Stimulated activated CD4-positive, alpha-beta T cell treated with anti-CD3 and anti-CD28 coated beads, Interleukin-1b, Interleukin-23, amount 100 ng/mL, for 4 hours (primary cell): ENCODE results near the gene HIC1.
"Not testable (repeated sequence)": the region's sequence is repeated elsewhere in the genome, so short reads cannot be mapped to it uniquely, and the experiment has no call there.

Experiments
- DNase-seq, 2 donors: peaks; one replicate each; pipeline ENCODE4 v3.0.0-alpha.2; 2020; ENCODE audit warnings: low read depth in 2 of 2

HIC1 gene

DNA sequence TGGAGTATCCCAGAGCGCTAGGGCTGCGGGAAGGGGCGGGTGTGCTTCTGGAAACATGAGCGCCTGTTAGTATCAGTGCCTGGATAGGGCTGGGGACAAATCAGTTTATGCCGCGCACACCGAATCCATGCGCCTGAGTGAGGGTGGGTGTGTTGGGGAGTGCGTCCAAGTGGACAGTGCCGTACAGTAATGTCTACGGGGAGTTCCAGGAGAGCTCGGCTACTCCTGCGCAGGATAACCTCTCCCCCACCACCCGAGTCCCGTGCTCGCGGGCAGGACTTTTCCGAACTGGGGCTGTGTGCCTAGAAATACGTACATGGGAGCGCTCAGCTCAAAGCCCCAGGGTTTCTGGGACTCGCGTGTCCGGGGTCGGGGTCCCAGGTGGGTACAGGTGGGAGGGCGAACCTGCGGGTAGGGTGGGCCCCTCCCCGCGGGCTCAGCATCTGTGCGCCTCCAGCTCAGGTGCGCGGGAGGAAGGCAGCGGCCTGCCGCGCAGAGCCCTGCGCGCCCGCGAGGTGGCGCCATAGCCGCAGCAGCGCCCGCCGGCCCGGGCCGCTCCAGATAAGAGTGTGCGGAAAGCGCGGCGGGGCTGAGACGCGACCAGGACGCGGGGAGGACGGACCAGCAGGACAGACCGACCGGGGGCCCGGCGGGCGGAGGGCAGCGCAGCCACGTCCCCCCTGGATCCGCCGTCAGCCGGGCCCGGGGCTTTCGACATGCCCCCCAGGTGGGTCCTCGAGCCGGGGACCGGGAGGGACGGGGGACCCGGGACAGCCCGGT lies at the start of gene HIC1:
TSS of gene HIC1 (plus strand) at position 592 of the 780 bp plus-strand sequence. CDS start 1,588 bp downstream, outside the sequence.
- peak; percentile 74 to 75 for DNase-seq

DNA sequence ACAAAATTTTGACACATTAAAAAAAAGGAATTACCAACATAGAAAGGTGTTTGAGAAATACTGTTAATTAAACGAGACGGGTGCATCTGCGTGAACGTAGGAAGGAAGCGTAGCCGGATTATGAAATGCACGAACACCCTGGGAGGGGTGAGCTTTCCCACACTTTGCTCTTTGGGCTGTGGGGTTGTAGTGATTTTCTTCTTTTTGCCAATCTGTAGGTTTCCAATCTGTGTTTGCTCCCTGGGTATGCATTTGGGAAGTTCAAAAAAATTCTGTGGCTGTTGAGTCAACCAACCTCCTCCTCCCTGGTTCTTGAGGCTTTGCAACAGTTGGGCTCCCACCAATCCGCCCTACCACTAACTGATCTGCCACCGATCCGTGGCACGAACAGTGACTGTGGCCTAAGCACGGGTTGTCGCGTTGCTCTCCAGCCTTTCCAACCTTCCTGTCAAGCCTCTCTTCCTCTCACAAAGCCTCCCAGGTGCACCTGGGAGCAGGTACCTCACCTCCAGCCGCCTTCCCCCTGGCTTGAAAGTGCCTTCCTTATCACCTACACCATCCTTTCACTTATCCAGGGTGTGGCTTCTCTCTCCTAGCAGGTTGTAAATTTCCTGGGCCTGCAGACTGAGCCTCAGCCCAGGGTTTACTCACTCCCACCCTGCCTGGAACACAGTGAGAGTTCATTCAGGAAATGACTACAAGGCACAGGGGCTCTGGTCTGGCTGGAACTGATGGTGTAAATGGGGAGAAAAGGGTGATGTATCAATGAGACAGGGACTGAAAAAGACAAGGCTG lies 46.4 kb upstream of the HIC1 start:
- DNase-seq = no peak

GRCh38 chr17:2009737-2010136 lies 45.2 kb upstream of the HIC1 start:
- no peak for DNase-seq

GRCh38 chr17:2011411-2012371 lies 43.2 kb upstream of the HIC1 start:
- DNase-seq = no peak

GRCh38 chr17:2012499-2012898 lies 42.4 kb upstream of the HIC1 start:
- no peak for DNase-seq

GRCh38 chr17:2013220-2013993 lies 41.5 kb upstream of the HIC1 start:
- DNase-seq = not testable (repeated sequence)

GRCh38 chr17:2013994-2014317 lies 40.9 kb upstream of the HIC1 start:
- DNase-seq = no peak

DNA sequence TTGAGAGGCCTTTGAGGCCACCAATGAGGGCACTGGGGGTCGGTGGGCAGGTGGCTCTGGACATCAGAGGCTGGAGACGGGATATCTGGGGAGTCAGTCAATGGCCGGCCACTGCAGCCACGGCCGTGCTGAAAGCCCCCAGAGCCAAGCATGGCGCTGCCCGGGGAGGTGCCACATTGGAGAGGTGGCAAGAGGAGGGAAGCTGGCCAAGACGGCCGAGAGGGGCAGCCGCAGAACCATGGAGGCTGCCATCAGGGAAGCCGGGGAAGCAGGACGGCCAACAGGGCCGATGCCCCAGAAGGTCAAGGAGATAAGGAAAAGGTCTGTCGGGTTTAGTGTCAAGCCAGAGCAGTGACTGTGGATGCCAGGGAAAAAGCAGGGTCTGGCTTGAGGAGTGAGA lies 39.6 kb upstream of the HIC1 start:
- no peak for DNase-seq

DNA sequence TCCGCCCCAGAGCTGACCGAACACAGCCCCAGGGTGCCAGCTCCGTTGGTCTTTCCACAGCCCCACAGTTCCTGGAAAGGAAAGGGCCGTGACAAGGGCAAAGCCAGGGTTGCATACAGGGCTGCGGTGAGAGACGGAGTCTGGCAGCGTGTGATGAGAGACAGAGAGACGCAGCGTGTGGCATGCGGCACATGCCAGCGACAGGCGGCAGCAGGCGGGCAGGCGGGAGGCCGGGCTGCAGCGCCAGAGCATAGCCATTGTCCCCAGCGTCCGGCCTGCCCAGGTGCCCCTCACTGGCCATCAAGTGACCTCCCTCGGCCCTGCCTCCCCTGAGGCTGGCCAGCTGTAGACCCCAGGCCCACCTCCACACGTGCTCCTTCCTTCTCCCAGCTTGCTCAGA lies 38.4 kb upstream of the HIC1 start:
- DNase-seq = no peak

DNA sequence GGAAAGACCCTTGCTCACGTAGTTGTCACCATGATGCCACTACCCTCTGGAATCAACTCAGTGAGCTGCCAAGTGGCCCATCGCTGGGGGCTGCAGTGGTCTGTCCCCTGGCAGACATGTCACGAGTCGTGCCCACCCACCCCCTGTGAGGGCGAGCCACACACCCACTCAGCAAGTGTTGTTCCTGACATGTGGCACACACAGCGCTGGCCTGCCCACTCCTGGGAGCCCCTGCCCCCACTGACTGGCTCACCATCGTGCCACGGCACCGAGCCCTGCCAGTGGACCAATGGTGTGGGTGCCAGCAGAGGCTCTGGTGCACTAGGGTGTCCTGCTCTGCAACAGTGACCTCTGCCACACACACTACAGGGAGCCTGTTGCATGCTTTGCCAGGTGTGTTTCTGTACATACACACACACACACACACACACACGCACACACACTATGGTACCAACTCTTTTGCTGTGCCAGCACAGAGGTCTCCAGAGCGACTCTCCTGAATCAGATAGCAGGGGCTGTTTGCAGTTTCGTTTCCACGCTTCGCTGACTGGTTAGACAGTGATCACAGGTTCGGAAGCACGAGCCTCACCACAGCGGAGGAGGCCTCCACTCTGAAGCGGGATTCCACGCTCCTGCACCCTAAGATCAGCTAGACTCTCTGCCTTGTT lies 37.5 kb upstream of the HIC1 start:
- DNase-seq = no peak

- no peak for DNase-seq
Observed at GRCh38 chr17:2018716-2019510, 36.0 kb upstream of the HIC1 start.

DNA sequence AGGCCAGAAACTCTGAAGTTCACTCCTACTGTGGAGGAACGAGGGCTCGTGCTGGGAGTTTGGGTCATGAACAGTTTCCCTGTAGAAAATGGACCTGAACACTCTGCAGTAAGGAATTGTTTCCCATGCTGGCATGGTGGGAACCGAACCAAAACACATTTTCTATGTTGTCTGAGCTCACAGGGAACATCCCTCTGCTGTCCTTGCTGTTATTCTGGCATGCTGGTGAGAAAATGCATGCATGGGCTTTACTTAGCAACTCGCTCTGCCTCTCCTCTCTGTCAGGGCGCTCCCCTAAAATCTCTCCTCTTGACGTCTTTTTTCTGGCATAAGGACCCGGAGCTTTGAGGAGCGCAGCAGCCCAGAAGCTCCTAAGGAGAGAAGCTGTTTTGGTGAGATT lies 35.2 kb upstream of the HIC1 start:
- DNase-seq = no peak

DNA sequence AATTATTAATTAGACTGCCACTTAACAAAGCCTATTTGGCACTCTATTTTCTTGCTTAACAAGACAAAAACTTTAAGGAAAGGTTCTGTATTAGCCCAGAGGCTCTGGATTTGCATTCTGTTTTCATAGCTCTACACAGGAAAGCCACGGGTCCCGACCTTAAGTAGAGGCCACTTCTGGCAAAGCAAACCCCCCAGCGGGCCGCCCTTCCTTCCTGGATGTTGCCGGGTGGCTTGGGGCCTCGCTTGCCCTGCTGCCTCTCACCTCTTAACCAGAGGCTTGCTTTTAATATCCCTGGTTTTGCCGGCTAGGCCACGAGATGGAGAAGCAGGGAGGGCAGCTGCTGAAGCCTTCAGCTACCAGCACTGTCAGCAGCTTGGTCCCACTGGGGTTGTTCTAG lies 34.2 kb upstream of the HIC1 start:
- no peak for DNase-seq

DNA sequence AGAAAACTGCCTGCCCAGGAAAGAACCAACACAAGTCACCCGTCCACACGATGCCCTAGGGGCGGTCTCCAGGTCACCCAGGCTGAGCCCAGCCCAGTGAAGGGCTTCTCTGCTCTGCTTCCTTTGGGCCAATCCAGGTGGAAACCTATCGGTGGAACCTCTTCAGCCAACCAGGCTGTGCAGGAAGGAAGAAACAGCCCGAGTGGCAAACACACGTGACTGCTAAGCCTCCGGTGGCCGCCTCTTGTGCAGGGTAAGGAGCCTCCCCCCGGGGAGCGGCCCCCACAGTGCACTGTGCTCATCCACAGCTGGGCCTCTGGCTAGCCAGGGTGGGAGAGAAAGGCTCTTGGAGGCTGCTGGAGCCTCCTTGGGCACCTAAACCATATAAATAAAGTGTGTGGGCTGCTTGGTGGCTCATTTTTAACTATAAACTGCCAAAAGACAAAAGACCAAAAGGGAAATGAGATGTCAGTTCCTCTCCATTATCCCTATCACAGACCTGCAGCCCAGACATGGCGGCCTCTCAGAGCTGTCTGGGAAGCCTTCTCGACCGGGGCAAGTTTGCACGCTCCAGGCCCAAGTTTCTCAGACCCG lies 32.2 kb upstream of the HIC1 start:
- DNase-seq = no peak

- no peak for DNase-seq
Observed at GRCh38 chr17:2023256-2023655, 31.6 kb upstream of the HIC1 start.

- DNase-seq = peak in 1 of 2 donors; percentile 27
Observed at GRCh38 chr17:2023692-2024571, 31.0 kb upstream of the HIC1 start.

- peak in 1 of 2 donors; percentile 11 for DNase-seq
Observed at GRCh38 chr17:2024572-2025219, 30.2 kb upstream of the HIC1 start.

DNA sequence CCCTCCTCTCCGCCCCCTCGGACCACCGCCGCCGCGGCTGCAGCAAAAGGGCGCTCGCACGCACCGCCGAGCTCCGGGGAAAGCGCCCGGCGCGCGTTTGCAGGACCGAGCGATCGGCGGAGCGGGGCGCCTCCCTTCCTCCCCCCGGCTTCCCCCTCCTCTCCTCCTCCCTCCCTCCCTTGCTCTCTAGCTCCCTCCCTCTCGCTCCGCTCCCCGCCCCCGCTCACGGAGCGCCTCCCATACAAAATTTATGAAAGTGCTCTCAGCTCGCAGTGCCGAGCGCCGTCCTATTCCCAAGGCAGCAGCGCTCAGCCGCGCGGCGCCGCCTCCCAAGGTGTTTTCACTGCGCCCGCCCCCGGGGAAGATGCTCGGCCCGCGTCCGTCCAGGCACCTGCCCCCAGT lies 29.7 kb upstream of the HIC1 start, which contains the start of gene RTN4RL1:
TSS of gene RTN4RL1 (minus strand) at position 115 of the 402 bp plus-strand sequence. CDS start 469 bp downstream, outside the sequence.
- DNase-seq = peak; percentile 61 to 68
